Fibroblast of upper back skin (primary cell): Measurements from ENCODE around the gene ZFHX3.
A peak's percentile ranks its signal among the peaks of the same experiment; 100 is the strongest.

Source experiments
- DNase-seq: peaks from one replicate; pipeline ENCODE4 v3.0.0-alpha.2; 2013

ZFHX3 gene

DNA sequence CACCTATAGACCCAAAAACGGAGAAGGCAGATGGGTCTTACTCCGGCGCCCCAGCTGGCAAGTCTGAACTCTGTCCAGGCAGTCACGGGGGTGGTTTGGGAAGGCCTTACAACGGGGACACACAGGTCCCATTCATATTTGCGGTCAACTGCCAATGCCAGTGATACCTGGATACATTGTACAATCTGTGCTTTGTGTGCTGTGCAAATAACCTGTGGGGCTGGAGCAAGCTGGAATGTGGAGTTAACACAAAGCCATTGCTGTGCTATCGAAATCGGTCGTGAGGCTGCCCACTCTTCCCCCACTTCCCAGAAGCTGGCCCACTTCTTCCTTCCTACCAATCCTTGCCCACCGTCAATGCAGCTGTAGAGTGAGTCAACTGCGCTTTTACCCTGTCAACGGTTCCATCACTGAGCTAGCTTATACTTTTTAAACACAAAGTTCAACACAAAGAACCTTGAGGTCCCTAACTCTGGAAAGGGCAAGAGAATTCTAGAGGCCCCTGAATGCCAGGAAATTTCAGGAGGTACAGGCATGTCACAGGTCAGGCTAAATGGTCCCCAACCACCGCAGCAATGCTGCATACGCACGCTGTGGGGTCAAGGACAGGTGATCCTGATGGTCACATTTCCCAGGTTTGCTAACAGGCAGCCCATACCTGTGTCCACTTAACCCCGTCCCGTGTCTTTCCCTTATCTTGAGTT is 122.8 kb downstream of the ZFHX3 start:
- no peak for DNase-seq

DNA sequence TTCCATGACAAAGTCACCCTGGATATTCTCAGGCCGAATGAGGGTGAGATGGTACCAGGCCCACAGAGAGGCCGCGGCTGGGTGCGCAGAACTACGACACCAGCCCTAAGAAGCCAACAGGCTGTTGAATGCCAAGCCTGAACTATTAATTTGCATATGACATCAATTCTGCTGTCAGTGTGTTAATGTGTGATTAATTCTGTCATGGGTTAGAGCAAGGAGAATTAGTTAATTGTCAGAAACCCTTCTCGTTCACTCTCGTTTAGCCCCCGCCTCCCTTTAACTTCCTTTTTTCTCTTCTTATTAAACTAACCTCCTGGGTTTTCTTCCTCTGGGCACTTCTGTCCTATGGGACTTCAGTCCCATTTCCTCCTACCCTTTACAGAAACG is 123.4 kb downstream of the ZFHX3 start:
- DNase-seq: no peak

DNA sequence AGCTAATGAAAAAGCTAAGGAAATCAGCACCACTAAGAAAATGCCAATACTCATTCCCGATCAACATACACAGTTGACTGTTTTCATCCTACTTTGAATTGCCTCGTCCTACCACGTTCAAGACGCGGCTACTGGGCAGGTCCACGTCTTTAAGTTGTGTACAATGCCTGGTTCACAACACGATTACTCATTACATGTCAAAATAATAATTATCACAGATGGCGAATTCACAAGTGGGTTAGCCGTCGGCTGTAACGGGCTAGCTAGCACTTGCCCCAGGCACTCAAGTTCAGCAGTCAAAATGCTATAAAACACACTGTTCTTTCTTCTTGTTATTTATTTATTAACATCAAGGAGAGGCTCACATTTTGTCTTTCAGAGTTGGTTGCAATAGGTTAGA is 124.2 kb downstream of the ZFHX3 start:
- DNase-seq: no peak

DNA sequence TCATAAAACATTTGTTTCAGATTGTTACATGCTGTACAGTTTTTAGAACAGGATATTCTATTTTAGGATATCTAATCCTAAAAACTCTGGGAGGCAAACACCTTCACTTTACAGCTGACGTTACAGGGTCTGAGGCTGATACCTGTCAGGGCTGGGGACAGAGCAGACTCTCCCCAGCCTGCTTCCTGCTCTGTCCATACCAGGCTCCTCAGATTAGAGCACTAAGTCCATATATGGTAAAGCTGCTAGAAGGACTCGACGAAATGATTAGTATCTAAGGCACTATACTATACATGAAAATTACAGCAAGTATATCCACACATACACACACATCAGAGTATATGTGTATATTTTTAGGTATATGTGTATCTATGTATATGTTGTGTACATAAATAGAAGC is 125.2 kb downstream of the ZFHX3 start:
- DNase-seq: no peak

DNA sequence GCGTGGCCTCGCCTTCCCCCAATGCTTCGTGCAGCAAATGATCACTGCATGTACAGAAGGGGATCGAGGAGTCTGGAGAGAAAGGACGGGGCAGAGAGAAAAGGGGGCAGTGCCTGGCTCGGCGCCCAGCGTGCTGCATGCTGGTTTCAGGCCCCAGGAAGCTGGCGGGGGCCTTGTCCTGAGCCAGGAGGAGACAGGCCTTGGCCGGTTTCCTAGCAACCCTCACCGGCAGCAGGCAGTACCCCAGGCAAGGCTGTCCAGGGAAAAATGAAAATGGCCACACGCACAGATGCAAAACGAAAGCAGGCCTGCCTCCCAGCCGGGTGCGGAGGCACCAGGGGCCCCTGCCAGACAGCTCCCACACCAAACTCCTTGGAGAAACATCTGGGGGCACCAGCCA is 126.3 kb downstream of the ZFHX3 start:
- DNase-seq: peak; percentile 41

DNA sequence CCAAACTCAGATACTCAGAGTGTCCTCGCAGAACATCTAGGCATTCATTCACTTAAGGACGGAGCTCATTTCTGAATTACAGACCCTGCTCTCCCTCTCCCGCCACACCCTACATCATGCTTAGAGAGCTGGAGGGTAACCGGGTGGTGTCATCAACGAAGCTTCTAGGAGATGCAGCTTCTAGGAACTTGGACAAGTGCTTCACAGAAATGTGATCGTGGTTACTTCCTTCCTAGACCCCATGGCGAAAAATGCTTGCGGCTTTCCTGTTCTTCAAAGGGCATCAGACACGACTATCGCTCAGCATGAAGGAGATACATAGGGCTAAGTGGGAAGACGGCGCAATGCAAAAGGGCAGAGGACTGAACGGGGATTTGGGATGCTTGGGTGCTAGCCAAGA is 126.8 kb downstream of the ZFHX3 start:
- no peak for DNase-seq

DNA sequence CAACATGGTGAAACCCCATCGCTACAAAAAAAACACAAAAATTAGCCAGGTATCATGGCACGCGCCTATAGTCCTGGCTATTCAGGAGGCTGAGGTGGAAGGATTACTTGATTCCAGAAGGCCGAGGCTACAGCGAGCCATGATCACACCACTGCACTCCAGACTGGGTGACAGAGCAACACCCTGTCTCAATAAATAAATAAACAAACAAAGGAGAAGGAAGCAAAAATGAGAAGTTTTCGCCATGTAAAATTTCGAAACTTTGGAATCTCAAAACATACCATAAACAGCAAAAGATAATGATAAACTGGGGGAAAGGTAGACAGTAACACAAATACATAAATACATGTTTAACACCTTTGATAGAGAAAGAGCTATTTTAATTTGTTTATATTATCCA is 130.9 kb downstream of the ZFHX3 start:
- DNase-seq: no peak

DNA sequence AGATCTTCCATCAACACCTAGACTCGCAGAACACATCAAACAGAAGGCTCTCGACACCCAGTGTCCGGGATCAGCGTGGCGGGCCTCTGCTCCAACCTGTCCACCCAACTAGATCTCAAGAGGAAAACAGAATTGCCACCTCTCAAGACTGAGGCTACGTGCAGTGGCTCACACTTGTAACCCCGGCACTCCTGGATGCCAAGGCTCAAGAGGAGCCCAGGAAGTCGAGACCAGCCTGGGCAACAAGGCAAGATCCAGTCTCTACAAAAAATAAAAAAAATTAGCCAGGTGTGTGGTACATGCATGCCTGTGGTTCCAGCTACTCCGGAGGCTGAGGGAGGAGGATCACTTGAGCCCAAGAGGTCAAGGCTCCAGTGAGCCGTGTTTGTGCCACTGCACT is 132.6 kb downstream of the ZFHX3 start:
- DNase-seq: no peak

DNA sequence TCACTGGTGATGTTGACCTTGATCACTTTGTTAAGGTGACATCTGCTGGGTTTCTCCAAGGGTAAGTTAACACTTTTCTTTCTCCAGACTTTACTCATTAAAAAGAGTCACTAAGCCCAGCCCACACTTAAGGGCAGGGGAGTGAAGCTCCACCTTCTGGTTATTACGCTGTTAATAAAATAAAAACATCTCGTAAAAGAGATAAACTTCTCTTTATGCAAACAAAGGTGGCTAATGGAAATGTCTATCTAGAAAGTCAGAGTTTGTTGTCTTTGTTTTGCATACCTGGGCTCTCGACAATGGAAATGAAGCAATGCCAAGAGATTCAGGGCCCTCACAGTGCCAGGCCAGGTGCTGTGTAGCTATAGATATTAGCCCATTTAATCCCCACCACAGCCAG is 134.4 kb downstream of the ZFHX3 start:
- no peak for DNase-seq

DNA sequence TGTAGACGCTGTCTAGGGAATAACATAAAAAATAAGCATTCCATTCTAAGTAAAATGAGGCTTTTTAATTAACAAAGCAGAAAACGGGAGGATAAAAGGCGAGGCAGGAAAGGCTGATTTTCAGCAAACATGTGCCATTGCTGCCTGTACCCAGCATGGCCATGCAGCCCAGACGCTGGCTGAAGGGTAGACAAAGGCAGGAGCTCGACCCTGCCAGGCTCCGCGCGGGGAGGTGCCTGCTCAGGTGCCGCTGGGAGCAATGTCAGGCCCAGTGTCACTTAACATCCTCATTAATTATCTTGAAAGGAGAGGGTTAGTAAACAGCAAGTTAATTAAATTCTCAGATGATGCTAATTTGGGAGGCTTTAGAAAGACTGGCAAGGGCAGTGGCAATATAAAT is 136.0 kb downstream of the ZFHX3 start:
- no peak for DNase-seq

DNA sequence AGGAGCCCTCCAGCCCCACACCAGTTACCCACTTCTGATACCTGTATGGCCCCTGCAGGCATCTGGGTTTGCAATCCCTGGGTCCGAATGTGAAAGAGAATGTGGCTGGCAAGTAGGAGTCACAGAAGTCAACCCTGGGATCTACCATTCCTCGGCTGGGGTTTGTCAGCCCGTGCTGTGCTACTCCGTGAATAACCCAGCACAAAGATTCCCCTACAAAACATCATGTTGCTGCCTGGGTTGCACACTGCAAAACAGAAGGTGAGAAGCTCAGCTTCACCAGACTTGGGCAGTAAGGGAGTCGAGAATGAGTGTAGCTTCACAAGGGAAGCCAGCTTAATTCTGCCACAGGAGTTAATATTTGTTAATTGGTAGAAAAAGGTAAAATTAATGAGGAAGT is 137.1 kb downstream of the ZFHX3 start:
- no peak for DNase-seq

DNA sequence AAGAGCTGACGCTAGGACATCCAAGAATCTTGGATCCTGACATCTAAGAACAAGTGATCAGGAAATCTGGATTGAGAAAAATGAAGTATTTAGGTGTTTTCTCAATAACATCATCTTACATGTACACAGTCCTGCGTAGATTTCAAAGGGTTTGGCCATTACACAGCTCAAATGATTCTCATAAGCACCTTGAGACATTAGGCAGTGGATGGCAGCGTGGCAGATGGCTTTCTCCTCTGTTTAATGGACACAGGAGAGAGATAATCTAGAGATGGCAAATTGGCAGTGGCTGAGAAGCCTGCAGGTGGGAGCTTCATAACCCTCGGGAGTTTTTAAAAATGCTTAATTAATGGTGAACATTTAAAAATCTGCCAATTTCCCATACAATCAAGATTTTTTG is 137.5 kb downstream of the ZFHX3 start:
- no peak for DNase-seq

DNA sequence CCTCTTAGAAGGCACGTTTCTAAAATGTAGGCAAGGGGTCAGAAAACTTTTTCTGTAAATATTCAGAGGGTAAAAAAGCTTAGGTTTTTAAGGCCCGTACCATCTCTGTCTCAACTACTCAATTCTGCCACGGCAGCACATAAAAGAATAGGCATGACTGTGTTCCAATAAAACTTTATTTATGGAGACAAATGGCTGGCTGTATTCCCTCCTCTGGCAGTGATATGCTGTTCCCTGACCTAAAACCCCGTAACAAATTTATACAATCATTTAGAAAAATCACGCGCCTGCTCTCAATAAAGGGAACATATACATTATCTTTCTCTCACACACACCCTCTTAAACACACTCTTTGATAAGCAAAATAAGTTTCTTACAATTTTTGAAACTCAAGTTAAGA is 138.7 kb downstream of the ZFHX3 start:
- no peak for DNase-seq

DNA sequence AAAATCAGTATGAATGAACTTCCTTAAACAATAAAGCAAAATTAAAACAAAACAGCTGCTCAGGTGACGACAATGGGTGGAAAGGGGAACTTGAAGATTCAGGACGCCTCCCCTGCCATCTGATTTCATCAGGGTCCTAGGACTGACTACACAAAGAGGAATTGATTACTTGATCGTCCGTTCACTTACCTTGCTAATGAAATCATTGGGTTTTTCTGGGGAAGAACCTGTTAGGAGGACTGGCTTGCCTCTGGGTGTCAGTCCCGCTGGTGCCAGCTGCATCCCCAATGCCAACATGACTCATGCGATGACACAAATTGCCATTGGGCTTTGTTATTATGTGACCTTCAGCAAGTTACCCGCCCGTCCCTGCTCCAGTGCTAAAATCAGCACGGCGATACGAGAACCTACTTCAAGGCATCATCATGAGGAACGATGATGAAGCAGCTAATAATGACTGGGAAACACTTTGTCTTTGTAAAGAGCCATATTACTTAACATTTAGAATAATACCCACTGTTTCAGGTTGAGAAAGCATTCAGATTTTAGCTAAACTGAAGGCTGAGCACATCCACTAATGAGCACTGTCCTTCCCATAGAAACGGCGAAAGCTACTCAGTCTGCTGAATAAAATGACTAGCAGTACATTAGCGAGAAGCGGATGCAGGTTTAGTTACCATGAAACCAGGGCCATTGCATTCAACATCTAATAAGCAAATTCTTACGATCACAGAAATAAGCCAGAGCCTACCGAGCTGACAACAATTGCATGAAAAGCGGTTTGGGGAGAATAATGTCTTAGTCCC is 139.4 kb downstream of the ZFHX3 start:
- no peak for DNase-seq

DNA sequence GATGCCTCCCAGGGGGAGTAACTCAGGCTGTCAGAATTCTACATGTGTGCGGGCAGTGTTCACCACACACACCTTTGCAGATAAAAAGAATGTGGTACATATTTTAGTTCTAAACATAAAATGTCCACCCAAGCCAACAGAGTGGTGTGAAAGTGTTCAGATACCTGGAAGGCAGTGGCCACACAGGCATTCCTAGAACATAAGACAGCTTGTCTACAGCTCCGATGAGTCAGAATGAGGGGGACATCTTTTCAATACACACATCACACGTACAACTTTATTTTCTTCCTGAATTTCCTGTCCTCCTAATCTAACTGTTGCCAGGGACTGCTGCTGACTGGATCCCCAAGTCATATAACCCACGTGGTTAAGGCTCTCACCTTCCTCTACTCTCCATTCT is 142.3 kb downstream of the ZFHX3 start:
- DNase-seq: peak; percentile 59

DNA sequence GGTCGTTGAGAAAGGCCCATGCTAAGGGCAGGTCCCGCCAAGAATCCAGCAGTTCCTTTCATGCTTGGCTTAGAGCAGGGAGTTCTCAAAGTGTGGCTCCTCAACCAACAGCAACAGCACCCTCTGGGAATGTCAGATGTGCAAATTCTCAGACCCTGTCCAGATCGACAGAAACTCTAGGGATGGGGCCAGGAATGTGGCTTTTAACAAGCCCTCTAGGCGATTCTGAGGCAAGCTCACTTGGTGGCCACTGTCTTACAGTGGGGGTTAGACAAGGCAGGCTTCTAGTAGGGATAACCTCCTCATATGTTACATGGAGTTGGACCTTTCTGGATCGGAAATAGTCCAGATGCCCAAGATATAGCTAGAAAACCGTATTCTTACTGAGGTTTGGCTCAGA is 144.8 kb downstream of the ZFHX3 start:
- DNase-seq: no peak

DNA sequence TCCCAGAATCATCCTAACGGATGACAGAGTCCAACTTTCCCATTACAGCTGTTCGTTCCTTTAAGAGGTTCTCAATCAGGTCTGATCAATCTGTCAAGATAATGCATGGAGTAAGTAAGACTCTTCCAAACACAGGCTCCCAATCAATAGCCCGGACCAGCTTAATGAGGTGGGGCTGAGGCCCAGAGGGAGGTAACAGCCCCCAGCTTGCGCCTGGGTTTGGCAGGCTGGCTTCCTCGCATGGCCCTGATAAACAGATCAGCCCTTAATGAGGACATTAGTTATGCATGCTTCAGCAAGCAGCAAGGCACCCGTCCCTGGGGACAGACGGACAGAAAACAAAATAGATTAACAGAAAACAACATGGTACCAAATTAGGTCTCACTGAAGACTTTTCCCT is 145.7 kb downstream of the ZFHX3 start:
- no peak for DNase-seq

DNA sequence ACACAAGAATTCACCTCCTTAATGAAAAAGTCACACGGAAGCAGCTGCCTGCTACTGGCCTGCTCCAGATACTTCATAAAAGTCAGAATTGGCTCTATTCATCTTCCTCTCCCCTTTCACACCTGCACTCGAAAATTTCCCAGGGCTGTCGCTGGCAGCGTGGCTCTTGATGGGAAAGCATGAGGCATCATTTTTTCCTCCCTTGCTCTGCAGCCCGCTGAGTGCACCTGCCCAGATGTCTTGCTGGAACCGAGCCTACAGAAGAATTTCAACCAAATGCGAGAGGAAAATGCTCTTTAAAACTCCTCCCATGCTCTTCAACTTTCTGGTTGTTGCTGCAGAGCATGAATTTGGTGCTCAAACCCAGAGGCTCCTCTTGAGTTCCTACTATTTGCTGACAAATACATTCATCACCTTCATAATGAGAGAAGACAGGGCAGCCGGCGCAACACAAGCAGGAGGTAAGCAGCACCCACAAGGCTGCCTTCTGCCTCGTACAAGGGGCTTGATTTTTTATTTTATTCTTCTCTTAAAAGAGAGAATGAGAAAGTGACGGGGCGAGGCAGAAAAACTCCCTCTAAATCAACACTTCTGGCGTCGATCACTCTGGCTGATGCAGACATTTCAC is 146.8 kb downstream of the ZFHX3 start:
- DNase-seq: no peak

DNA sequence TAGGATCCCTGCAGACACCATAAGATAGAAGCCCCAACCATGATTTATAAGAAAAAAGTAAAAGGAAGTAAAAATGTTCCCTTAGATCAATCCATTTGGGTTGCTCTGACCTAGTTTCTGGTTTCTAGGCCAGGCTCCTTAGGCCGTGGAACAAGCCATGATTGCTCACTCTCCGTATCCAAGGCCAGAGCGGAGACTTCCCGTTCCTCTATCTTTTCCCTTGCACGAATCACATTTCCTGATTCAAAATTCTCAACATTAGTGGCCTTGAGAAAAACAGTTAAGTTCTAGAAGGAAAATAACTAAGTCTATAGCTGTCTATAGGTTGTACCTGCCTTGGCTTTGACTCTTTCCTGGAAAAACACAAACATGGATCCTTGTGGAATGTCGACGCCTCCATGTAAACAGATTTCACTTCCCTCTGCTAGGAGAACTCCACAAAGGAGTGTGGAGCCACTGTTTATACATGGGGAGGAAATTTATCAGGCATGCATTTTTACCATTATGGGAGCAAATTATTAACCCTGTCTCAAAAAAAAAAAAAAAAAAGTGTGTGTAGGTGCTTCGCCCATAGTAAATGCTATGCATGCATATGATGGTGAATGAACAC is 149.6 kb downstream of the ZFHX3 start:
- DNase-seq: no peak

DNA sequence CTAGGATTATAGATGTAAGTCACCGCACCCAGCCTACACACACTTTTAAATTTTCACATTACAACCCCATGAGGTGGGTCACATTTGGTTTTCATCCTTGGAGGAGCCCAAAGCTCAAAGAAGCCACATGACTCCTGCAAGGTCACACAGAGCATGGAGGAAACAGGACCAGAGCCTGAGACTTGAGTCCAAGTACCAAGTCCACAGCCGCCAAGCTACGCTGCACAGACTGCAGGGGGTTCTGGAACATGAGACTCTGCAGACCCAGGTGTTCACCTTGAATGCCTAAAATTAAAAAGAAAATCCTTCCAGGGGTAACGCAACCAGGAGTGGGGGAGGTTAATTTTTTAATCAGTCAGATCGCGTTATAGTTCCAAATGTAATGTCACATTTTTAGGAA is 150.2 kb downstream of the ZFHX3 start:
- DNase-seq: no peak

DNA sequence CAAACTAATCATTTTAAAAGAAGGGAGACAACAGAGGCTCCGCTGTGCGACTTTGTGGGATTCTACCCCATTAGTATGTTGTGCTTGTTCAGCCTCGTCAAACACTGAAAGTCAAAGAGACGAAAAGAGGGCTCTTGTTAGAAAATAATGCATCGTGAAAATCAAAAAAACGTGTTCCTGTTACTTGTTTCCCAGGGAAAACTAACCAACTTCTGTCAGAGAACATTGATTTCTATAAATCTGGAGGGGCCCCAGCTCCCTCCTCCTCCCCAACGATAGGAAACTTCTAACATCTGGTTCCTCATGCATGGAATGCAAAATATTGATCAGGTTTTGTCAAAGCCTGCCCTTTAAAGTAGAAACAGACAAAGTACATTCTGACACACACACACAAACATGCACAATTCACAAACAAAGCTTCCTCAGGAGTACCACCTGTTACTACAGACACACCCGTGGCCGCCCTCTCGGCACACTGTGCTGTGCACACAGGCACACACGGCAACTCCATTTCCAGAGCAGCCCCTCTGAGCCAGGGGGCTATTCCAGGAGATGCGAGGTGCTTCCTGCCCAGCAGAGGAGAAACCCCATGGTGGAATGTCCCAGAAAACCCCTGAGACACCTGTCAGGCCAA is 151.3 kb downstream of the ZFHX3 start:
- no peak for DNase-seq

DNA sequence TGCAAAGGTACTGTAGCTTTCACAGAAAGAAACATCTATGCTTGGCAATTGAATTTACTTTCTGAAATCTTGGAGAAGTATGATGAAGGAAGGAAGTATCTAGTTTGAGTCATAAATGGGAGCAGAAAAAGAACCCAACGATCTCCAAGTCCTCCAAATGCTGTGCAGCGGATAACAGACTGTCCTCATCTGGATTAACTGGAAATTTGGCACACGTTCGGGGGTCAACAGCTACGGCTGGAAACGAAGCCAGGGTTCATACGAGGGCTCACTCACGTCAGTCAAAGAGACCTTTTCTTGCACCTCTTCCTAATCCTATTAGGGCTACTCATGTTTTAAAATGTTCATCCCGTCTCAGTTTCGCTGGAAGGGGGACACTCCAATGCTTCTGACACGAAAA is 152.0 kb downstream of the ZFHX3 start:
- no peak for DNase-seq
